HG02840 (cell line): ENCODE measurements around the gene MYD88.

Source experiments
- ATAC-seq: cut with Tn5 transposase; IDR thresholded peaks from one replicate; pipeline ENCODE4 v1.9.1; 2021; ENCODE audit warnings: mild to moderate bottlenecking, moderate library complexity, moderate number of reproducible peaks; ENCODE audit not compliant: unreplicated experiment, low FRiP score

MYD88 gene

GRCh38 chr3:38111696-38112377, 26.6 kb upstream of the MYD88 start:
- no peak for ATAC-seq

GRCh38 chr3:38112378-38112761, 26.1 kb upstream of the MYD88 start:
- ATAC-seq: no peak

GRCh38 chr3:38114052-38114874, 24.2 kb upstream of the MYD88 start:
- ATAC-seq: no peak

GRCh38 chr3:38114875-38115644, 23.4 kb upstream of the MYD88 start:
- ATAC-seq: no peak

GRCh38 chr3:38115645-38116427, 22.6 kb upstream of the MYD88 start:
- no peak for ATAC-seq

- ATAC-seq: no peak
Observed at GRCh38 chr3:38116471-38117162, 21.8 kb upstream of the MYD88 start.

GRCh38 chr3:38117163-38117716, 21.2 kb upstream of the MYD88 start:
- ATAC-seq: no peak

- no peak for ATAC-seq
Observed at GRCh38 chr3:38117748-38118420, 20.6 kb upstream of the MYD88 start.

GRCh38 chr3:38118421-38119247, 19.8 kb upstream of the MYD88 start:
- no peak for ATAC-seq

- no peak for ATAC-seq
Observed at GRCh38 chr3:38119248-38119544, 19.3 kb upstream of the MYD88 start.

GRCh38 chr3:38119821-38120692, 18.4 kb upstream of the MYD88 start:
- no peak for ATAC-seq

- no peak for ATAC-seq
Observed at GRCh38 chr3:38120693-38121450, 17.6 kb upstream of the MYD88 start.

GRCh38 chr3:38121451-38121831, 17.0 kb upstream of the MYD88 start:
- ATAC-seq: no peak

- ATAC-seq: no peak
Observed at GRCh38 chr3:38121832-38122461, 16.5 kb upstream of the MYD88 start.

GRCh38 chr3:38122712-38123290, 15.7 kb upstream of the MYD88 start:
- ATAC-seq: no peak
